ENCODE measurements around the gene WFIKKN1.

WFIKKN1 gene

GRCh38 chr16:625117-625976 lies 5.4 kb upstream of the WFIKKN1 start:
- no peak for DNase-seq (ENCODE audit: low read depth)

DNA sequence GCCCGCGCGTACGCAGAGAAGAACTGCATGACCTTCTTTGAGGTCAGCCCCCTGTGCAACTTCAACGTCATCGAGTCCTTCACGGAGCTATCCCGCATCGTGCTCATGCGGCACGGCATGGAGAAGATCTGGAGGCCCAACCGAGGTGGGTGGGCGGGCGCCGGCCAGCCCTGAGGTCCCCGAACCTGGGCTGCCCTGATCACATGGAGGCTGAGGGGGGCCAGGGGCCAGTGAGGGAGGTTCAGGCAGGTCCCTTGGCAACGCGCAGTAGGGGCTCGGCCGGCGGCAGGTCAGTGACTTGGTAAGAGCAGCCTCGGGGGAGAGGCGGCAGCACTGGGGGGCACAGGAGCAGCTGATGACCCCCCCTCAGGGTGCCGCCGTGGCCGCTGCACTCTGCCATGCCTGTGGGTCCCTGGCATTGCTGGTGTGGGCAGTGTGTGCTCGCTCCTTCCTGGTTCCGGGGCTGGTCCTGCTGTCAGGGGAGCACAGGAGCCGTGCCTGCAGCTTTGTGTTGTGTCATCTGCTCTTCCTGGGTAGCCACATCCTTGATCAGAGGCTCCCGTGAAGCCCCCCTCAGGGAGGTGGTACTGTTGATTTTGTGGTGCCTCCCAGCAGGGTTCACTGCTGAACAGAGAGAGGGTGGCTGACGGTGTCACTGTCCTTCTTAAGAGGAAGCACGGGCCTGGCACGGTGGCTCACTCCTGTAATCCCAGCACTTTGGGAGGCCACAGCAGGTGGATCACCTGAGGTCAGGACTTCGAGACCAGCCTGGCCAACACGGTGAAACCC lies 4.6 kb upstream of the WFIKKN1 start:
- DNase-seq (ENCODE audit: low read depth), result no peak

DNA sequence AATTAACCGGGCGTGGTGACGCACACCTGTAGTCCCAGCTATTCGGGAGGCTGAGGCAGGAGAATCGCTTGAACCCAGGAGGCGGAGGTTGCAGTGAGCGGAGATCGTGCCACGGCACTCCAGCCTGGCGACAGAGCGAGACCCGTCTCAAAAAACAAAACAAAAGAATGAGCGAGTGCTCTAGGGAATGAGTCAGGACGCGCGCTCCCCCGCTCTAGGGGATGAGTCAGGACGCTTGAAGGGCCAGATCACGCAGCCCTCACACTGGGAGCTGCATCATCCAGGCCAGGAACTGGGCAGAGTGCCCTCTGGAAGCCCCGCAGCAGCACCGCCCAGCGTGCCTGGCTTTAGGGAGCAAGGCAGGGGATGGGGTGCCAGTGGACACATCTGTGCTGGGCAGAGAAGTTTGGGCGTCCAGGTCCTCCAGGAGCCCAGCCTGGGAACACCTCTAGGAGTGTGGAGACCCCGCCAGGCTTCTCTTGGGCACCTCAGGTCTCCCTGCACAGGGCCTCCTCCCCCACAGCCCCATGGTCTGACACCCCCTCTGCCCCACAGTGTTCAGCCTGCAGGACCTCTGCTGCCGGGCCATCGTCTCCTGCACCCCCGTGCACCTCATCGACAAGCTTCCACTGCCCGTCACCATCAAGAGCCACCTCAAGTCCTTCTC lies 3.9 kb upstream of the WFIKKN1 start:
- peak; percentile 66 for DNase-seq (ENCODE audit: low read depth)

- no peak for DNase-seq (ENCODE audit: low read depth)
Measured at GRCh38 chr16:627454-628239, 3.1 kb upstream of the WFIKKN1 start.

DNA sequence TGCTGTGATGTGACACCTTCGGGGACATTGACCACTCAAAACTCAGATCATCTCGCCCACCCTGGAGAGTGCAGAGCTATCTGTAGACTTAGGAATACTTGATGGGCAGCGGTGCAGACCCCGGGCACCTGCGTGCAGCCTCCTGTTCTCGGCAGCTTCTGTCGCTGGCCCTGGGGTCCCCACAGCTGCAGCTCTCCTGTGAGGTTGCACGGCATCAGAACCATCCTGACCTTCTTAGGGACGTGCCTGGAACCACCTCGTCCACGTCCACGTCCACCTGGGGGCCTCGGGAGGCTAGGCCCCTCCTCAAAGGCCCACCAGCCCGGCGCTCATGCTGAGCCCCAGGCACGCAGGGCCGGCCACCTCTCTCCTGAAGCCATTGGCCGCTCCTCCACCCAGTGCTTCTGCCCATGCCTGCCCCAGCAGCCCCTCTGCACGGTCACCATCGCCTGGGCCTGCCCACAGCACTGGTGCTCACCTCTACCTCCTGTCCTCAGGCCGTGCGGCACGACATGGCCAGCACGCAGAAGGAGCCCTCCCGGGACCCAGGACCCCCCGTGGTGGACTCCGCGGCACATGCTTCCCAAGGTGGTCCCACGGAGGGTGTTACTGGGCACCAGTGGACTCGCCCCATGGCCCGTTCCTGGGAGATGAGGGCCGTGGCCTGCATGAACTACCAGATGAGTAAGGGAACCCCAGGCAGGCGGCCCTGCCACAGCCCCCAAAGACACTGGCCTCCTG lies 2.3 kb upstream of the WFIKKN1 start:
- no peak for DNase-seq (ENCODE audit: low read depth)

GRCh38 chr16:629185-629832 lies 1.5 kb upstream of the WFIKKN1 start:
- DNase-seq (ENCODE audit: low read depth), result no peak

DNA sequence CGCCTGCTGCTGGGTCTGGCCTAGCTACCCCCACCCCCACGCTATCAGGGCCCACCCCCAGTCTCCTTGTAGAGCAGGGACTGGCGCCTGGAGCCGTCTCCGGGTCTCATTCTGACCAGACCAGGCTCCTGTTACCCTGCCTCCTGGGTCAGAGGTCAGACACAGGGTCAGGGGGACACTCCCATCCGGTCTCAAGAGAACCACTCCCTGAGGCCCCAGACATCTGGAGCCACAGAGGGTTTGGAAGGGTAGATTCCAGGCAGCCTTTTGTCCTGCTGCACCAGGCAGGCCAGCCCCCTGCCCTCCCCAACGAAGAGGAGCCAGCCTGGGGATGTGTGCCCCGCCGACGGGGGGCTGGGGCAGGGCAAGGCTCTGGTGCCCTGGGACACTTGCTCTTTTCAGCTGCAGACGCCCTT lies 944 bp upstream of the WFIKKN1 start:
- DNase-seq (ENCODE audit: low read depth), result no peak

- no peak for DNase-seq (ENCODE audit: low read depth)
Measured at GRCh38 chr16:630249-630814, 453 bp upstream of the WFIKKN1 start.

- no peak for DNase-seq (ENCODE audit: low read depth)
Measured at GRCh38 chr16:631808-632358, 1.1 kb downstream of the WFIKKN1 start.

GRCh38 chr16:632486-633335 lies 1.9 kb downstream of the WFIKKN1 start:
- no peak for DNase-seq (ENCODE audit: low read depth)

DNA sequence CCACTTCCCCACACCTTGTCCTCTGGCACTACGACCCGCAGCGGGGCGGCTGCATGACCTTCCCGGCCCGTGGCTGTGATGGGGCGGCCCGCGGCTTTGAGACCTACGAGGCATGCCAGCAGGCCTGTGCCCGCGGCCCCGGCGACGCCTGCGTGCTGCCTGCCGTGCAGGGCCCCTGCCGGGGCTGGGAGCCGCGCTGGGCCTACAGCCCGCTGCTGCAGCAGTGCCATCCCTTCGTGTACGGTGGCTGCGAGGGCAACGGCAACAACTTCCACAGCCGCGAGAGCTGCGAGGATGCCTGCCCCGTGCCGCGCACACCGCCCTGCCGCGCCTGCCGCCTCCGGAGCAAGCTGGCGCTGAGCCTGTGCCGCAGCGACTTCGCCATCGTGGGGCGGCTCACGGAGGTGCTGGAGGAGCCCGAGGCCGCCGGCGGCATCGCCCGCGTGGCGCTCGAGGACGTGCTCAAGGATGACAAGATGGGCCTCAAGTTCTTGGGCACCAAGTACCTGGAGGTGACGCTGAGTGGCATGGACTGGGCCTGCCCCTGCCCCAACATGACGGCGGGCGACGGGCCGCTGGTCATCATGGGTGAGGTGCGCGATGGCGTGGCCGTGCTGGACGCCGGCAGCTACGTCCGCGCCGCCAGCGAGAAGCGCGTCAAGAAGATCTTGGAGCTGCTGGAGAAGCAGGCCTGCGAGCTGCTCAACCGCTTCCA lies 2.7 kb downstream of the WFIKKN1 start:
- no peak for DNase-seq (ENCODE audit: low read depth)

DNA sequence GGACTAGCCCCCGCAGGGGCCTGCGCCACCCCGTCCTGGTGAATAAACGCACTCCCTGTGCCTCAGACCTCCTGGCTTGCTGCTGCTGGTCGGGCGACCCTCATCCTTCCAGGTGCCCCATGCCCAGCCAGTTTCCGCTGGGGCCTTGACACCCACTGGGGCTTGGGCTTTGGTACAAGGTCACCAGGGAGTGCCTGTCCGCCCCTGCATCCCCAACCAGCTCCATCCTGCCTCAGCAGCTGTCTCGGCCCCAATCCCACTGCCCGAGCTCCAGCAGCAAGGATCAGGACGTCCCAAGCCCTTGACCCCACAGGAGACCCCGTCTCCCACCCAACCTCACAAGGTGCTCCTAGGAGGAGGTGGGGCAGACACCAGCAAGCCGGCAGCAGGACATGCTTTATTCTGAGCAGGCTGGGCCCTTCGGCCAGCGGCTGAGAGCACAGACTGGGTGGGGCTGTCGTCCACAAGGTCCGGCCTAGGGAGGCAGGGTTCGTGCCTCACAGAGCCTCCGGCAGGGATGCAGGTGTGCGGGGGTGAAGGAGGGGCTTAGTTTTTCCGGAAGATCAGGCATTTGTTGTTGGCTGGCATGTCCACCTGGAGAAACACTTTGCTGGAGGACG lies 3.4 kb downstream of the WFIKKN1 start:
- no peak for DNase-seq (ENCODE audit: low read depth)

GRCh38 chr16:634996-635395 lies 4.2 kb downstream of the WFIKKN1 start:
- DNase-seq (ENCODE audit: low read depth), result no peak

- no peak for DNase-seq (ENCODE audit: low read depth)
Measured at GRCh38 chr16:635573-636205, 4.9 kb downstream of the WFIKKN1 start.

- DNase-seq (ENCODE audit: low read depth), result peak; percentile 63
Measured at GRCh38 chr16:636206-637080, 5.7 kb downstream of the WFIKKN1 start, which contains the start of gene METTL26. Gene METTL26, minus strand, starts transcription at chr16:636305. Its CDS starts 15 bp downstream, at chr16:636290.
